ENCODE measurements around the gene ARHGEF9. TPM values are rescaled to one million over a fixed set of nuclear protein-coding genes. Genes with fewer than 3 reads are reported as not detected.

Gene ARHGEF9
- total RNA-seq, 1 donor from 2014 or later: 20.3 TPM

DNA sequence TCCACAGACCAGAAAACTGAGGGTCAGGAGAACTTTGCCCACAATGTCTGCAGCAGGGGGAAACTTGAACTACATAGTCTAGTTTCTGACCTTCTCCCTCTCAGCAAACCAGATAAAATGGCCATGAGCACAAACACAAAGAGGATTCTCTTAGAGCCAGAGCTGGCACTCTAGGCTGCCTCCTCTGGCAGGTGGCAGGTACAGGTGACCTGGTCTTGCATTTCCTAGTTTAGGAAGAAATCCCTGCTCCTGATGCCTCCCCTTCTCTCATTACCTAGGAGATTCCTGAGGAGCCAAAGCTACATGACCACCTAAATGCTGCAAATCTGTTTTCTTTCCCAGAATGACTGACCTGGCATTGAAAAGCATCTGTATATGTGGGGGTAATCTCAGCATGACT, 45.1 kb downstream of the ARHGEF9 start:
- H3K4me1 ChIP-seq: no peaks in the 10 kb centered on the region
- no peak overlapping the region for H3K27ac ChIP-seq
- H3K4me3 ChIP-seq: no peak overlapping the region
- no peaks in the 10 kb centered on the region for H3K9me3 ChIP-seq
- no peaks in the 10 kb centered on the region for H3K27me3 ChIP-seq
- ATAC-seq (no peak), DNase-seq (no peak)
- intact Hi-C loops (cut with DNase I): no loop called here
- H3K36me3 ChIP-seq: no peaks in the 10 kb centered on the region
- TF ChIP-seq, protein P1, sequence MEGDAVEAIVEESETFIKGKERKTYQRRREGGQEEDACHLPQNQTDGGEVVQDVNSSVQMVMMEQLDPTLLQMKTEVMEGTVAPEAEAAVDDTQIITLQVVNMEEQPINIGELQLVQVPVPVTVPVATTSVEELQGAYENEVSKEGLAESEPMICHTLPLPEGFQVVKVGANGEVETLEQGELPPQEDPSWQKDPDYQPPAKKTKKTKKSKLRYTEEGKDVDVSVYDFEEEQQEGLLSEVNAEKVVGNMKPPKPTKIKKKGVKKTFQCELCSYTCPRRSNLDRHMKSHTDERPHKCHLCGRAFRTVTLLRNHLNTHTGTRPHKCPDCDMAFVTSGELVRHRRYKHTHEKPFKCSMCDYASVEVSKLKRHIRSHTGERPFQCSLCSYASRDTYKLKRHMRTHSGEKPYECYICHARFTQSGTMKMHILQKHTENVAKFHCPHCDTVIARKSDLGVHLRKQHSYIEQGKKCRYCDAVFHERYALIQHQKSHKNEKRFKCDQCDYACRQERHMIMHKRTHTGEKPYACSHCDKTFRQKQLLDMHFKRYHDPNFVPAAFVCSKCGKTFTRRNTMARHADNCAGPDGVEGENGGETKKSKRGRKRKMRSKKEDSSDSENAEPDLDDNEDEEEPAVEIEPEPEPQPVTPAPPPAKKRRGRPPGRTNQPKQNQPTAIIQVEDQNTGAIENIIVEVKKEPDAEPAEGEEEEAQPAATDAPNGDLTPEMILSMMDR (IDR thresholded peaks at IDR 0.05): no peak

DNA sequence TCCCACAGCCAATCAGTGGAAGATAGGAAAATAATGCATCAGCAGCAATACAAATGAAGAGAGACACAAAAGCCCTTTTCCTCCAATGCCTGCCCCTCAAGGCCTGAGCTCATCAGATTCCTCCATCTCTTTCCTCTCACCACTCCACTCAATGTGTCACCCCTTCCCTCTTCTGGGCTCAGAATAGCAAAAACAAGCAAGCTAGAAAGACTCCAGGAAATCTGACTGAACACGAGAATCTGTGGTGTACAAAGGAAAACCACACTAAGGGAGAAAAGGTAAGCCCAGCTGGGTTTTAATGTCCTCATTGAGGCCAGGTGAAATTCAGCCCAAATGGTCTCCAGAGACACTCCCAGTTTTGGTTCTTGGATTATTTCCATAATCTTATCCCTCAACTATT, 46.3 kb downstream of the ARHGEF9 start:
- ATAC-seq (no peak), DNase-seq (no peak)
- Histone ChIP-seq H3K27me3 (no peaks in the 10 kb centered on the region), H3K4me3 (no peak overlapping the region), H3K36me3 (no peaks in the 10 kb centered on the region), H3K27ac (no peak overlapping the region), H3K4me1 (no peaks in the 10 kb centered on the region), H3K9me3 (no peaks in the 10 kb centered on the region)
- TF ChIP-seq, protein P1 (IDR thresholded peaks at IDR 0.05): no peak
- intact Hi-C loops (cut with DNase I): no loop called here

DNA sequence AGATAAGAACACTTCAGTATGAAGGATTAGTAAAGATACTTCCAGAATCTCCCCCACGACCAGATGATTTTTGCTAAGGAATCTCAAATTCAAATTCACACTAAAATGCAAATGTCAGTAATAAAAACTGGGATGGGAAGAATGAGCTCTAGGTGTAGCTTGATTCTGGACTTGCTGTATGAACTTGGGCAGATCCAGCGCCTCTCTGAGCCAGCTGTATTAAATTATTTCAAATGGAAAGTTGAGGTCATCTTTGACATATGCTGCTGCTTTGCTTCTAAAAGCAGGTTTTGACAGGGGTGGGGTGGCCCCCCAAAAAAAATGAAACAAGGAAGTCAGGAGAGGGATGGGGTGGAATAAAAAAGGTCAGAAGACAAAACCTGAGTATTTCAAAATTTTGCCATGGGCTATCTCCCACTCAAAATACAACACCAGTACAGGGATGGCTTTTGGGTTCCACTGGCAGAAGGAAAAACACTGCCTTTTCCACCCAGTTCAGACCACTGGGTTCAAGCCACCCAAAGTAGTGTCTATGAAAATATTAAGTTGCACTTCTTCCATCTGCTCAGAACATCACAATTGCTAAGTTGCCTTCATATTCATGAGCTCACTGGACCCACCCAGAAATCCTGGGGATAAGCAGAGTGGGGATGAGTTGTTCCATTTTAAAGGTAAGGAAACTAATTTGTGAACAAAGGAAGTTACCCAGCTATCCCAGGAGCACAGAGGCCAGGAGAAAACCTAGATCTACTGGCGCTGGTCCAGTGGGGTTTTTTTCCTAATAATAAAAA, 47.7 kb downstream of the ARHGEF9 start:
- intact Hi-C loops (cut with DNase I): no loop called here
- no peaks in the 10 kb centered on the region for H3K36me3 ChIP-seq
- H3K4me1 ChIP-seq: no peaks in the 10 kb centered on the region
- no peak overlapping the region for H3K27ac ChIP-seq
- DNase-seq: no peak
- ATAC-seq: no peak
- no peaks in the 10 kb centered on the region for H3K27me3 ChIP-seq
- TF ChIP-seq, protein P1 (IDR thresholded peaks at IDR 0.05): no peak
- H3K4me3 ChIP-seq: no peak overlapping the region
- no peaks in the 10 kb centered on the region for H3K9me3 ChIP-seq

- DNase-seq: no peak
- no peak for ATAC-seq
- Histone ChIP-seq H3K27me3 (no peaks in the 10 kb centered on the region), H3K27ac (no peak overlapping the region), H3K4me3 (no peak overlapping the region), H3K36me3 (no peaks in the 10 kb centered on the region), H3K9me3 (no peaks in the 10 kb centered on the region), H3K4me1 (no peaks in the 10 kb centered on the region)
- intact Hi-C loops (cut with DNase I): no loop called here
- TF ChIP-seq, protein P1 (IDR thresholded peaks at IDR 0.05): no peak
Measured at GRCh38 chrX:63735882-63736281, 49.1 kb downstream of the ARHGEF9 start.

GRCh38 chrX:63720293-63720692, 64.7 kb downstream of the ARHGEF9 start:
- no peak for ATAC-seq
- TF ChIP-seq, protein P1 (IDR thresholded peaks at IDR 0.05): no peak
- intact Hi-C loops (cut with DNase I): no loop called here
- Histone ChIP-seq H3K27ac (no peak overlapping the region), H3K36me3 (no peaks in the 10 kb centered on the region), H3K4me1 (no peaks in the 10 kb centered on the region), H3K27me3 (no peaks in the 10 kb centered on the region), H3K9me3 (no peaks in the 10 kb centered on the region), H3K4me3 (no peak overlapping the region)
- DNase-seq: no peak

Data from upper lobe of right lung (tissue), 1 donor.